ENCODE results near the gene LRP1B.

LRP1B gene

DNA sequence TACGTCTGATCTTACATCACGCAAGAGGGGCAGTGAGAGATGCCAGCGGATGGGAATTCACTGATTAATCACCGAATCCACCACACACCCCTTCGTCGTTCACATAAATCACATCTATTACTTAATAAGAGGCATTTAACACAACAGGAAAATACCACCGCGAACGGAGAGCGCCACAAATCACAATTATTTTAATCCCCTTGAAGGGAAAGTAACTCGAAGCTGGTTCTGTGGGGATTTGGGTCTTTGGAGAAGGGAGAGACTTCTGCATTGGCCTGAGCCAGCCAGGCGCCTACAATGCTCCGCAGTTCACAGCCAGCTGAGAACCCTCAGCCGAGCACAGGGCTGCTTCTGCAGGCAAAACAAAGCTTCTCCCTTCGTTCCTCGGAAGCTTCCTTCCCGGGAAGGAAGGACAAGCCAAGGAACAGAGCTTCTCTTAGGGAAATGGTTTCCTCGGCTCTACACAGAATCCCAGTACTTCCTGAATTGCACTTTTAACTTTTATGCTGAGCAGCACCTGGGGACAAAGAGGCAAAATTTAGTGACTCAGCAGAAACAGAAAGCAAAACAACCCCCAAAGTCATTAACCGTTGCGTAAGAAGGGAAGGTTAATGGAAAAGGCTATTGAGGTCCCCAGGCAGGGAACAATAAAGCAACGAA is at the start of gene LRP1B:
Gene LRP1B, minus strand, starts transcription at position 7 of the 660 bp plus-strand sequence. CDS start 287 bp downstream, outside the sequence.
- peak within 1 kb of the TSS; percentile 79 for H3K4me3 ChIP-seq (ENCODE audit: low read depth, low read length)
- no peak for TF ChIP-seq CTCF (IDR thresholded peaks at IDR 0.05; ENCODE audit: insufficient read depth, low read depth, low read length, missing control alignments)
- DNase-seq (ENCODE audit: low read depth) = peak; percentile 19

DNA sequence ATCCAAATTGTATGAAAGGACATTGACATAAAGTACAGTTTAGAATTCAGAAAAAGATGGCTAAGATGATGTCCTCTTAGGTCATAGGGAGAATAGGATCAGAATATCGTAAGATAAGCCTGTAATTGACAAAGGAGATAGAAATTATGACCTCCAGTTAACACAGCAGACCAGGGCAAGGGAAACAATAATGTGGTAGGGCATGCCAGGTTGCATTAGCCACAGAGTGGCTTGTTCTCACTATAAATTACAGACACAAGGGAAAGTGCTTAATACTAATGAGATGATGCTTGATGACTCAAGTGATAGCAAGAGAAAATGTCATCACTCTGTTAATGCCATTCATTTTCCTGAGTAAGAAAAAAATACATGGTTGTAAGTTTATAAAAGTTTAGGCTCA is 48.9 kb upstream of the LRP1B start:
- TF ChIP-seq CTCF (IDR thresholded peaks at IDR 0.05; ENCODE audit: insufficient read depth, low read depth, low read length, missing control alignments) = no peak
- no peak for DNase-seq (ENCODE audit: low read depth)
- H3K4me3 ChIP-seq (ENCODE audit: low read depth, low read length) = no peak overlapping the region

GRCh38 chr2:142178604-142179003 is 47.8 kb upstream of the LRP1B start:
- TF ChIP-seq CTCF (IDR thresholded peaks at IDR 0.05; ENCODE audit: insufficient read depth, low read depth, low read length, missing control alignments) = no peak
- H3K4me3 ChIP-seq (ENCODE audit: low read depth, low read length) = no peak overlapping the region
- DNase-seq (ENCODE audit: low read depth) = no peak

GRCh38 chr2:142176941-142177340 is 46.1 kb upstream of the LRP1B start:
- H3K4me3 ChIP-seq (ENCODE audit: low read depth, low read length) = no peak overlapping the region
- no peak for TF ChIP-seq CTCF (IDR thresholded peaks at IDR 0.05; ENCODE audit: insufficient read depth, low read depth, low read length, missing control alignments)
- DNase-seq (ENCODE audit: low read depth) = no peak

- no peak for TF ChIP-seq CTCF (IDR thresholded peaks at IDR 0.05; ENCODE audit: insufficient read depth, low read depth, low read length, missing control alignments)
- no peak overlapping the region for H3K4me3 ChIP-seq (ENCODE audit: low read depth, low read length)
- DNase-seq (ENCODE audit: low read depth) = no peak
These were observed 45.1 kb upstream of the LRP1B start for GRCh38 chr2:142175813-142176338.

DNA sequence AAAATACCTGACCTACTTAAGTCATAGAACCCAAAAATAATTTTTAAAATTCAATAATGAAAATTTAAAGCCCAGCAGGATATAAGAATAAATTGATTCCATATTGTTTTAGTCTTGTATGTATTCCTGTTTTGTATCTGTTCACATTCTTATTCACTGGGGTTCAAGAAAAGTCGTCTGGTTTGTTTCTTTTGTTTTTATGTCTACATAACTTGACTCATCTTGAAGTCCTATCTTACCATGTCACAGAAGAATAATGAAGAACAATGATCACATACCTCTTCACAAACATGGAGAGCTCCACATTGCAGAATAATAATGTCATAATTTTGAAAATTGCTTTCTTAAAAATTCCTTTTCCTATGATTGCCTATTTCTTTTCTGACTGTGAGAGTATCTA is 43.4 kb upstream of the LRP1B start:
- no peak for TF ChIP-seq CTCF (IDR thresholded peaks at IDR 0.05; ENCODE audit: insufficient read depth, low read depth, low read length, missing control alignments)
- H3K4me3 ChIP-seq (ENCODE audit: low read depth, low read length) = no peak overlapping the region
- DNase-seq (ENCODE audit: low read depth) = no peak

DNA sequence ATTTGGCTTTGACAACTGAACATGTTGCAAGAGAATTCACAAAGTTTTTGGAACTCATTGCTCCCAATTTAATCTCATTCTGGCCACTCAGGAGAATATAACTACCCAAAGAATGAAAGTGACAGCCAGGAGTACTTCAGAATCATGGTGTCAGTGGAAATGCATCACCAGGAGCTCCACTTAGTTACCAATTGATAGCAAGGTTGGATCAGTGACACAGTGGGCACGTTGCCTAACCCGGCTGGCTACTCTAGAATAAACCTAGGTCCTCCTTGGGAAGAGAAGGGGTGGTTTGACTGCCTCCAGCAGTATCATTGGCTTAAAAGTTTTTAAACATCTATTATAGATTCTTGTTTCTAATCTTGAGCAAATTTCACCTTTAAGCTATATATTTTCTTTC is 40.0 kb upstream of the LRP1B start:
- no peak overlapping the region for H3K4me3 ChIP-seq (ENCODE audit: low read depth, low read length)
- no peak for DNase-seq (ENCODE audit: low read depth)
- TF ChIP-seq CTCF (IDR thresholded peaks at IDR 0.05; ENCODE audit: insufficient read depth, low read depth, low read length, missing control alignments) = no peak
